Nephron (organoid): Measurements from ENCODE around the gene GIPR.

Experiments used
- H3K27ac Mint-ChIP-seq, 3 experiments: 2 replicates each; pipeline ENCODE4 v1.8.0; 2020; ENCODE audit warnings: mixed read lengths in 3 of 3, mild to moderate bottlenecking in 2 of 3, moderate library complexity in 1 of 3
- H3K27me3 Mint-ChIP-seq: 2 replicates; pipeline ENCODE4 v1.8.0; 2021; ENCODE audit warnings: low read depth, mild to moderate bottlenecking, moderate library complexity, mixed read lengths
- H3K36me3 Mint-ChIP-seq: 2 replicates; pipeline ENCODE4 v1.8.0; 2020; ENCODE audit warnings: low read depth, mixed read lengths
- H3K4me1 Mint-ChIP-seq: 2 replicates; pipeline ENCODE4 v1.8.0; 2020; ENCODE audit warnings: mixed read lengths
- H3K4me3 Mint-ChIP-seq, 3 experiments: 2 replicates each; pipeline ENCODE4 v1.8.0; 2020; ENCODE audit warnings: mild to moderate bottlenecking in 3 of 3, mixed read lengths in 3 of 3, moderate library complexity in 2 of 3
- H3K9me3 Mint-ChIP-seq: 2 replicates; pipeline ENCODE4 v1.8.0; 2020; ENCODE audit warnings: mixed read lengths
- CTCF ChIP-seq, 3 experiments: fragments of 200-600 bp; sonication (generic); IDR thresholded peaks; one replicate each; pipeline ENCODE4 v1.5.0; 2021; ENCODE audit warnings: antibody characterized with exemption in 3 of 3; ENCODE audit not compliant: unreplicated experiment in 3 of 3

GIPR gene

DNA sequence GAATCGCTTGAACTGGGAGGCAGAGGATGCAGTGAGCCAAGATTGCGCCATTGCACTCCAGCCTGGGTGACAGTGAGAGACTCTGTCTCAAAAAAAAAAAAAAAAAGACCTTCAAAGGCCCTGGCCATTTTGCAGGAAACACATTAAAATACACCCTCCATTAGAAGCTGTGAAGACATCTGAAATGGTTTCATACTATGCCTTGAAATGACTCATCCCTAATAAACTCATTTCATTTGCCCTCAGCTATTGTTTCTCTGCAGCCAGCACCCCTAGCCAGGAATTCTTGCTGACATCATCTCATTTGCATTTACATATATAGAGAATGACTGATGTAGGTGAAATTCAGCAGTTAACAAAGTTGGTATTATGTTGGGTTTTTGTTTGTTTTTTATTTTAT lies 37.6 kb upstream of the GIPR start:
- Mint-ChIP-seq H3K4me1 (no peaks in the 10 kb centered on the region), H3K4me3 (no peak overlapping the region), H3K27ac (no peak overlapping the region), H3K36me3 (peaks cover 7% of the 10 kb centered on the region), H3K9me3 (no peaks in the 10 kb centered on the region), H3K27me3 (no peaks in the 10 kb centered on the region)
- TF ChIP-seq CTCF (IDR thresholded peaks at IDR 0.05; ENCODE audit: unreplicated experiment in 3 of 3) = no peak

- H3K27me3 Mint-ChIP-seq = peaks cover under 1% of the 10 kb centered on the region
- no peaks in the 10 kb centered on the region for H3K4me1 Mint-ChIP-seq
- no peaks in the 10 kb centered on the region for H3K9me3 Mint-ChIP-seq
- no peak for TF ChIP-seq CTCF (IDR thresholded peaks at IDR 0.05; ENCODE audit: unreplicated experiment in 3 of 3)
- peaks cover under 1% of the 10 kb centered on the region for H3K36me3 Mint-ChIP-seq
- H3K4me3 Mint-ChIP-seq = no peak overlapping the region
- no peak overlapping the region for H3K27ac Mint-ChIP-seq
Observed at GRCh38 chr19:45632468-45633196, 35.4 kb upstream of the GIPR start.

- peaks cover 10% of the 10 kb centered on the region for H3K27me3 Mint-ChIP-seq
Observed at GRCh38 chr19:45636275-45636674, 31.7 kb upstream of the GIPR start.

GRCh38 chr19:45636902-45637301 lies 31.1 kb upstream of the GIPR start:
- Mint-ChIP-seq H3K4me1 (peaks cover 21% of the 10 kb centered on the region), H3K36me3 (no peaks in the 10 kb centered on the region), H3K27ac (no peak overlapping the region), H3K9me3 (no peaks in the 10 kb centered on the region), H3K27me3 (peaks cover 14% of the 10 kb centered on the region), H3K4me3 (peak overlapping the region in 2 of 3 experiments; percentile 25 to 40)
- no peak for TF ChIP-seq CTCF (IDR thresholded peaks at IDR 0.05; ENCODE audit: unreplicated experiment in 3 of 3)

More at GRCh38 chr19:45636275-45636674, 31.7 kb upstream of the GIPR start:
- H3K27ac Mint-ChIP-seq = no peak overlapping the region
- H3K4me3 Mint-ChIP-seq = no peak overlapping the region
- H3K4me1 Mint-ChIP-seq = peaks cover 16% of the 10 kb centered on the region
- no peak for TF ChIP-seq CTCF (IDR thresholded peaks at IDR 0.05; ENCODE audit: unreplicated experiment in 3 of 3)
- no peaks in the 10 kb centered on the region for H3K9me3 Mint-ChIP-seq
- H3K36me3 Mint-ChIP-seq = no peaks in the 10 kb centered on the region

- Mint-ChIP-seq H3K27ac (peak overlapping the region in 1 of 3 experiments; percentile 61), H3K27me3 (peaks cover 17% of the 10 kb centered on the region), H3K4me1 (peaks cover 24% of the 10 kb centered on the region), H3K9me3 (no peaks in the 10 kb centered on the region), H3K36me3 (no peaks in the 10 kb centered on the region), H3K4me3 (peak overlapping the region; percentile 90 to 95 (median 92))
- TF ChIP-seq CTCF (IDR thresholded peaks at IDR 0.05; ENCODE audit: unreplicated experiment in 3 of 3) = no peak
Observed at GRCh38 chr19:45637890-45638667, 29.9 kb upstream of the GIPR start.
